ENCODE measurements around the gene FKBP4.
"Not testable (repeated sequence)": the region's sequence is repeated elsewhere in the genome, so short reads cannot be mapped to it uniquely, and the experiment has no call there.

The FKBP4 gene

DNA sequence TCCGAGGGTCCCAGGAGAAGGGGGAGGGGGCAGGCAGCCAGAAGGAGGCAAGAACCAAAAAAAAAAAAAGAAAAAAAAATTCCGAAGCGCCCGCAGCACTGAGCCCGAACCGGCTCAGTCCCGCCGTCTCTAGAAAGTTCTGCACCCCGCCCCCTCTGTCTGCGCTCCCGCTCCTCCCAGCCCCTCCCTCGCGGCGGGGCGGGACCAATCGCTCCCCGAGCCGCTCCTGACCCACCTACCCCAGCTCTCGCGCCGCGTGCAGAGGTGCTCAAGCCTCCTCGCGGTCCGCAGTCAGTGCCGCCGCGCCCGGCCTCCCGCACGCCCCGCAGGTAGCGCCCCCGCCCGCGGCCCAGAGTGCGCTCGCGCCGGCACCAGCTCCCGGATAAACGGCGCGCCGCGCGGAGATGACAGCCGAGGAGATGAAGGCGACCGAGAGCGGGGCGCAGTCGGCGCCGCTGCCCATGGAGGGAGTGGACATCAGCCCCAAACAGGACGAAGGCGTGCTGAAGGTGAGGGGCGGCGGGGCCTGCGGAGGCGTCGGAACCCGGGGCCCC is at the start of gene FKBP4:
Gene FKBP4 (plus strand): TSS at position 235 of the 554 bp plus-strand sequence. CDS start 170 bp downstream, at position 405.
- peak; percentile 29 to 95 (median 88) for DNase-seq

GRCh38 chr12:2745655-2746054 is 49.1 kb upstream of the FKBP4 start:
- DNase-seq: no peak

DNA sequence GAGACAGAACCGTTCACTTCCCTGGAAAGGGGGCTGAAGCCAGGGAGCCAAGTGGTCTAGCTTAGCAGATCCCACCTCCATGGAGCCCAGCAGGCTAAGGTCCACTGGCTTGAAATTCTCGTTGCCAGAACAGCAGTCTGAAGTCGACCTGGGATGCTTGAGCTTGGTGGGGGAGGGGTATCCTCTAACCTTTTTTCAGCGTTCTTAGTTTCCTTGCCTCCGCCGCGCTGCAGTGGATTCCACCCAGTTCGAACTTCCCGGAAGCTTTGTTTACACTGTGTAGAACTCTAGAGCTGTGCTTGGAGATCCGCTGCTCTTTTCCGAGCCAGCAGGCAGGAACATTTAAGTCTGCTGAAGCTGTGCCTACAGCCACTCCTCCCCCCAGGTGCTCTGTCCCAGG is 45.2 kb upstream of the FKBP4 start:
- DNase-seq: no peak

- DNase-seq: no peak
Observed at GRCh38 chr12:2750185-2750584, 44.6 kb upstream of the FKBP4 start.

DNA sequence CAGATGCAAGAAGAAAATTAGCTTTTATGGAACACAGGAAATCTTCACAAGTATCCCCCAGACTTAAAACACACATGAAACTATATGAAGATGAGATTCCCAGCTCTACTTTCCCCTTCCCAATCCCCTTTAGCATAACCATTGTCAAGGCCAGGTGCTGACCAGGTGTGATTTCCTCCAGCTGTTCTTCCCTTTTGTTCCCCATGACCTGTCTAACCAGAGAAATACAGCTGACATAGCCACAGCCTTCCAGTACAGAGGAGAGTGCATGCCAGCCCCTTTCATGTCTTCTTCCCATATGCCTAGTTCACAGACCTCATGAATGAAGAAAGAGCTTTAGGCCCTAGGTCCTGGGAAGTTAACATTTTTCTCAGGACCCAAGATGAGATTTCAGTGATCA is 43.5 kb upstream of the FKBP4 start:
- no peak for DNase-seq

- DNase-seq: no peak
Observed at GRCh38 chr12:2751686-2752085, 43.1 kb upstream of the FKBP4 start.

- DNase-seq: peak in 45 of 51 donors; percentile 1 to 72 (median 37)
Observed at GRCh38 chr12:2752676-2753371, 41.9 kb upstream of the FKBP4 start.

DNA sequence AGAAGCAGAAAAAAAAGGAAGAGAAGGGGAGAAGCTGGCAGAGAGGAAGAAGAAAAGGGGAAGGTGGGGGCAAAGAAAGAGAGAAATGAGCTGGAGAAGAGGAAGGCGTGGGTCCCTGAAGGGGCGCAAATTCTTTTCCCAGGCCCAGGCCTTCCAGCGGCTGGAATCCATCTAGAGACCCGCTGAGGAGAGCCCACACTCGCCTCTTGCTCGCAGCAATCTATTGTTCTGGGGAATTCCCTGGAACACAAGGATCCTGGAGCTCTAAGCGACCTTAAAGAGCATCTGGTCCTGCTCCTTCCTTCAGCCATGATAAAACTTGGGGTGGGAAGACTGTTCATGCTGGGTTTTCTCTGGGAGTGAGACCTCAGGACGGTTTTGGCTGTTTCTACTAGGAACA is 41.2 kb upstream of the FKBP4 start:
- DNase-seq: no peak

GRCh38 chr12:2754208-2754607 is 40.6 kb upstream of the FKBP4 start:
- DNase-seq: no peak

DNA sequence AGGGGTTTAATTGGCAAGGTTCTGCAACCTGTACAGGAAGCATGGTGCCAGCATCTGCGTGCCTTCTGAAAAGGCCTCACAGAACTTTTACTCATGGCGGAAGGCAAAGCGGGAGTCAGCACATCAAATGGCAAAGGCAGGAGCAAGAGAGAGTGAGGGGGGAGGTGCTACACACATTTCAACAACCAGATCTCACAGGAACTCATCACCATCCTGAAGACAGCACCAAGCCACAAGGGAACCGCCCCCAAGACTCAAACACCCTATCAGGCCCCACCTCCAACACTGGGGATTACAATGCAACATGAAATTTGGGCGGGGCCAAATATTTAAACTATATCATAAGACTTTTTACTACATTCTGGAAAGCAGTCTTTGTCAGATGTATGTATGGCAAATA is 38.0 kb upstream of the FKBP4 start:
- no peak for DNase-seq

GRCh38 chr12:2759733-2760132 is 35.0 kb upstream of the FKBP4 start:
- no peak for DNase-seq

GRCh38 chr12:2764398-2764797 is 30.4 kb upstream of the FKBP4 start:
- DNase-seq: no peak

GRCh38 chr12:2765052-2765451 is 29.7 kb upstream of the FKBP4 start:
- DNase-seq: no peak

DNA sequence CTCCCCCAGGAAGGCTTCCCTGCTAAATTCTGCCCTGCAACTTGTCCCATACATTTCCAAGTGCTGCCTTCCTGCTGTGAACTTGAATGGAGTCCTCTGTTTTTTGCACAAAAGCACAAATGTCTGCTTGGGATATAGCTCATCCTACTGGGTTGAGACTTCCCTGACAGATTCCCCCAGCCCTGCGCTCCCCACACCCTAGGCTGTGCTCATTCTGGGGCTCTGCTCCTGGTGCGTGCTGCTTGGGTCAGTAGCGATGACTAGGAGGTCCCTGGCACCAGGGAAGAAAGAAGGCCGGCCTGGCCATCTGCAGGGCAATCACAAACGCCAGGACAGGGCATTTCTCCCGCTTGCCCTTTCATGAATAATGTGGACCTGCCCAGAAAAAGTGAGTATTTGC is 29.2 kb upstream of the FKBP4 start:
- DNase-seq: no peak

DNA sequence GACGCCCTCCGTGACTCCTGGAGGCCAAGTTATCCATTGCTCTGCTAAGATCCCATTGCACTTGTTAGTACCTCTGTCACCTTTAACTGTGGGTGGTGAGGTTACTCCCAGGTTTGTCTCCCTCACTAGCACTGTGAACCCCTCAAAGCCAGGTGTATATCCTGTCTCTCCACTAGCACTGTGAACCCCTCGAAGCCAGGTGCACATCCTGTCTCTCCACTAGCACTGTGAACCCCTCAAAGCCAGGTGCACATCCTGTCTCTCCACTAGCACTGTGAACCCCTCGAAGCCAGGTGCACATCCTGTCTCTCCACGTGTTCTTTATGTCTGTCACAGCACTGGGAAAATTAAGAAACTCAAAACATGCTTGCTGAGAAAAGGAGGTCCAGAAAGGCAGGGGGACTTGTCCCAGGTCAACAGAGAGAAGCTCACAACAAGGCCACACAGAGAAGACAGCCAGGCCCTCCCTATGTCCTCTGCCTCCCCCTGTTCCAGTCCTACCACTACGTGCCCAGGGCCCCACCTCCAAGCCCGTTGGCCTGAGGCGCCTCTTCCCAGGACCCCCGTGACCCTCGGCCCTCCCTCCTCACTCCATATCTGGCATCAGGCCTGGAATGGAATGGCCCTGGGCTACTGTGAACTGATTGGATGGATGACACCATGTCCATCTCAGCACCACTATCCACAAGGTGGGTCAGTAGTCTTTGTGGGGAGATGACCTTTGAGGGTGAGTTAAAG is 26.4 kb upstream of the FKBP4 start:
- no peak for DNase-seq

DNA sequence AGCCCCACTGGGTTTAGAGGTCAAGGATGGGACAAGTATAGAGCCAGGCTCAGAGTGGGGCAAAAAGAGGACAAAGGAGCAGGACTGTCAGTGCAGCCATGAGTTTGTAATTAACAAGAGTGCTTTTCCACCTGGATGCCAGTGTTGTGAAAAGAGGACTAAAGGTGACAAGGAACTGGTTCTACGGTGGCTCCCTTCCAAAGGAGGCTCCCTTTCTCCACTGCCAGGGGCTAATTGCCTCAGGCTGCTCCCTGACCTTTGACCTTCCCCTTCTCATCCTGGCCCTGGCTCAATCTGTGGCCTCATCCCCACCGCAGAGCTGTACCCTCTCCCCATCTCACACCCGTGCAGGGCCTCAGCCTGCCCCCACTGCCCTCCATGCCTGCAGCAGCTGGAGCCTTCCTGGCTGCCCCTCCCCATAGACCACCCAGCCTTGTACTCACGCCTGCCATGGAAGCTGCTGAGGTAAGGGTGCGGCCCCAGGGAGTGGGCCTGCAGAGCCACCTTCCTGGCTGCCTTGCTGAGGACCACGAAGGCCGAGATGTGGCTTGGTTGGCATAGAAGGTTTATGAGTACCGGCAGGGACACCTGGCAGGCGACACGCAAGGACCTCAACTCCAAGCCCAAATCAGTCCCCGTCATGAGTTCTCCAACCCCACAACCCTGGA is 24.8 kb upstream of the FKBP4 start:
- no peak for DNase-seq

- not testable (repeated sequence) for DNase-seq
Observed at GRCh38 chr12:2770544-2770943, 24.2 kb upstream of the FKBP4 start.

GRCh38 chr12:2772370-2772769 is 22.4 kb upstream of the FKBP4 start:
- no peak for DNase-seq

GRCh38 chr12:2773199-2773875 is 21.4 kb upstream of the FKBP4 start:
- DNase-seq: no peak

- DNase-seq: no peak
Observed at GRCh38 chr12:2775431-2775830, 19.3 kb upstream of the FKBP4 start.

DNA sequence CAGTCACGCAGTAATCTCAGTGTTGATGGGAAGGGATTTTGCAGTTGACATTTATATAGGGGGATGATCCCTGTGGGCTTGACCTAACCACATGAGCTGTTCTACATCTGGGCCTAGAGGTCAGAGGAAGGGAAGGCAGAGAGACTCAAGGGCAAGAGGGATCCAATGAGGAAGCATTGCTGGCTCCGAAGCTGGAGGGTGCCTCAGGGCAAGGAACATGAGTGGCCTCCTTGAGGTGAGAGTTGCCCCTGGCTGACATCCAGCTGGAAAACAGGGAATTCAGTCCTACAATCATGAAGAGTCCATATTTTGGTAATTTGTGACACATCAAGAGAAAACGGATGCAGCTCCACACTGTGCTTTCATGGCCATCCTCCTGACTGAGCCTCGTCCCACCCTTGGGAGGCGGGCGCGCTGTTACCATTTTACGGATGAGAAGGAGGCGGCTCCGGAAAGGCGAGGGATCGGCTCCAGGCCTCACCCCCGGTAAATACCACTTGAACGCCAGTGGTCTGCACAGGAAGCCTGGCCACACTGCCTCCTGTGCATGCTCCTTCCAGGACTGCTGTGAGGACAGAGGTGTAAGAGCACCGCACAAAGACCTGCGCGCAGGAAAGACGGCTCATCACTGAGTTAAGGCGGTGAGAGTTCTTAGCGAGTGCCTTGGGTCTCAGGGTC is 18.5 kb upstream of the FKBP4 start:
- no peak for DNase-seq
